Measurements from ENCODE around the gene WASL. TPM values are rescaled to one million over a fixed set of nuclear protein-coding genes. Genes with fewer than 3 reads are reported as not detected.
"Not testable (repeated sequence)": the region's sequence is repeated elsewhere in the genome, so short reads cannot be mapped to it uniquely, and the experiment has no call there.

The WASL gene
- total RNA-seq, 2 donors from 2014 or later, result 37.7 to 64.9 TPM

GRCh38 chr7:123738808-123739207 lies 10.0 kb downstream of the WASL start:
- 92% methylated on average over 2 of the region's 2 CpGs for WGBS
- H3K4me1 ChIP-seq (replicated peaks), result no peaks in the 10 kb centered on the region
- no peaks in the 10 kb centered on the region for H3K36me3 ChIP-seq
- DNase-seq (ENCODE audit: low spot score), result no peak
- intact Hi-C loops (cut with DNase I), result no loop called here
- no peaks in the 10 kb centered on the region for H3K27me3 ChIP-seq (replicated peaks; ENCODE audit: insufficient read depth)
- no peaks in the 10 kb centered on the region for H3K9me3 ChIP-seq
- no peak overlapping the region for H3K27ac ChIP-seq
- H3K4me3 ChIP-seq, result no peak overlapping the region
- TF ChIP-seq POLR2A (IDR thresholded peaks at IDR 0.05) (no peak), CTCF (IDR thresholded peaks at IDR 0.05) (no peak), POLR2AphosphoS5 (IDR thresholded peaks at IDR 0.05) (no peak)

- H3K27me3 ChIP-seq (replicated peaks; ENCODE audit: insufficient read depth), result no peaks in the 10 kb centered on the region
- no peaks in the 10 kb centered on the region for H3K4me1 ChIP-seq (replicated peaks)
- H3K36me3 ChIP-seq, result no peaks in the 10 kb centered on the region
- TF ChIP-seq CTCF (IDR thresholded peaks at IDR 0.05), result no peak
- no peak for TF ChIP-seq POLR2A (IDR thresholded peaks at IDR 0.05)
- TF ChIP-seq POLR2AphosphoS5 (IDR thresholded peaks at IDR 0.05), result no peak
- no peak overlapping the region for H3K27ac ChIP-seq
- no peaks in the 10 kb centered on the region for H3K9me3 ChIP-seq
- H3K4me3 ChIP-seq, result no peak overlapping the region
- no peak for DNase-seq (ENCODE audit: low spot score)
- intact Hi-C loops (cut with DNase I), result no loop called here
- WGBS, result 83% methylated on average over 3 of the region's 3 CpGs
Measured at GRCh38 chr7:123738356-123738755, 10.4 kb downstream of the WASL start.

- H3K27me3 ChIP-seq (replicated peaks; ENCODE audit: insufficient read depth); H3K4me1 ChIP-seq (replicated peaks); H3K36me3 ChIP-seq; intact Hi-C loops (cut with DNase I); H3K4me3 ChIP-seq; H3K9me3 ChIP-seq; H3K27ac ChIP-seq; DNase-seq (ENCODE audit: low spot score): not testable (repeated sequence)
- 93% methylated on average over 10 of the region's 10 CpGs for WGBS
Measured at GRCh38 chr7:123737168-123737674, 11.6 kb downstream of the WASL start.

- intact Hi-C loops (cut with DNase I), result no loop called here
- no peak overlapping the region for H3K4me3 ChIP-seq
- no peak overlapping the region for H3K27ac ChIP-seq
- no peaks in the 10 kb centered on the region for H3K27me3 ChIP-seq (replicated peaks; ENCODE audit: insufficient read depth)
- no peak for DNase-seq (ENCODE audit: low spot score)
- TF ChIP-seq CTCF (IDR thresholded peaks at IDR 0.05), result no peak
- TF ChIP-seq POLR2AphosphoS5 (IDR thresholded peaks at IDR 0.05), result no peak
- TF ChIP-seq POLR2A (IDR thresholded peaks at IDR 0.05), result no peak
- 87% methylated on average over 5 of the region's 5 CpGs for WGBS
- H3K36me3 ChIP-seq, result no peaks in the 10 kb centered on the region
- no peaks in the 10 kb centered on the region for H3K4me1 ChIP-seq (replicated peaks)
- no peaks in the 10 kb centered on the region for H3K9me3 ChIP-seq
Measured at GRCh38 chr7:123735539-123735938, 13.3 kb downstream of the WASL start.

- Histone ChIP-seq H3K9me3 (no peaks in the 10 kb centered on the region), H3K27me3 (replicated peaks; ENCODE audit: insufficient read depth) (no peaks in the 10 kb centered on the region), H3K27ac (no peak overlapping the region), H3K4me1 (replicated peaks) (no peaks in the 10 kb centered on the region), H3K36me3 (no peaks in the 10 kb centered on the region), H3K4me3 (no peak overlapping the region)
- TF ChIP-seq POLR2A (IDR thresholded peaks at IDR 0.05) (no peak), POLR2AphosphoS5 (IDR thresholded peaks at IDR 0.05) (no peak), CTCF (IDR thresholded peaks at IDR 0.05) (no peak)
- DNase-seq (ENCODE audit: low spot score), result no peak
- intact Hi-C loops (cut with DNase I), result no loop called here
- 74% methylated on average over 3 of the region's 3 CpGs for WGBS
Measured at GRCh38 chr7:123734498-123734897, 14.3 kb downstream of the WASL start.
